GM18870 (cell line): Measurements from ENCODE around the gene RB1.
"Not testable (repeated sequence)": the region's sequence is repeated elsewhere in the genome, so short reads cannot be mapped to it uniquely, and the experiment has no call there.

Source experiments
- ATAC-seq: cut with Tn5 transposase; IDR thresholded peaks from one replicate; pipeline ENCODE4 v1.9.1; 2021; ENCODE audit warnings: moderate library complexity; ENCODE audit not compliant: unreplicated experiment

Gene RB1

DNA sequence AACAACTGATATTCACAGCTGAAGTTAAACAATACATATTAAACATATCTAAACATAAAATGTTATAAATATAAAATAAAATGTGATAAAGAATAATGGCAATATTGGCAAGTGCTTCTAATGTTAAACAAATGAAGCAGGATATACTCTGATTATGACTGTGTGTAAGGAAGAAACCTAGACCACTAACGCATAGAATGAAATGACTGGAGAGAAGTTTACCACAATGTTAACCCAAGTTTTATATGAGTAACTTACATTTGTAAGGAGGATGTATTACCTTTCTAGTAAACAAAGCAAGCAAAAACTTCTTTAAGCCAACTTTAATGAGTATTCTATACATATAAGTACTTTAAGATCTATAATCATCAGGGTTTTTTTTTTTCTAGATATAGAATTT, 43.0 kb downstream of the RB1 start:
- no peak for ATAC-seq

DNA sequence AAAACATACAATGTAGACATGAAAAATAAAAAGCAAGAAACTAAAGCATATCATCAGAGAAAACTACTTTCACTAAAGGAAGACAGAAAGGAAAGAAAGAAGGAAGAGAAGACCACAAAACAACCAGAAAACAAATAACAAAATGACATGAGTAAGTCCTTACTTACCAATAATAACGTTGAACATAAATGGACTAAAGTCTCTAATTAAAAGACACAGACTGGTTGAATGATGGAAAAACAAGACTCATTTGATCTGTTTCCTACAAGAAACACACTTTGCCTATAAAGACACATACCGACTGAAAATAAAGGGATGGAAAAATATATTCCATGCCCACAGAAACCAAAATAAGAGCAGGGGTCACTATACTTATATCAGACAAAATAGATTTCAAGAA, 46.0 kb downstream of the RB1 start:
- ATAC-seq = no peak

GRCh38 chr13:48353590-48353989, 50.0 kb downstream of the RB1 start:
- ATAC-seq = no peak

DNA sequence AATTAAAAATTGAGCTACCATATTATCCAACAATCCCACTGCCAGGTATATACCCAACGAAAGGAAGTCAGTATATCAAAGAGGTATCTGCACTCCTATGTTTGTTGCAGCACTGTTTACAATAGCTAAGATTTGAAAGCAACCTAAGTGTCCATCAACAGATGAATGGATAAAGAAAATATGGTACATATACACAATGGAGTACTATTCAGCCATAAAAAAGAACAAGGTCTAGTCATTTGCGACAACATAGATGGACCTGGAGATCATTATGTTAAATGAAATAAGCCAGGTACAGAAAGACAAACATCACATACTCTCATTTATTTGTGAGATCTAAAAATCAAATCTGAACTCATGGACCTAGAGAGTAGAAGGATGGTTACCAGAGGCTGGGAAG, 52.0 kb downstream of the RB1 start:
- not testable (repeated sequence) for ATAC-seq

DNA sequence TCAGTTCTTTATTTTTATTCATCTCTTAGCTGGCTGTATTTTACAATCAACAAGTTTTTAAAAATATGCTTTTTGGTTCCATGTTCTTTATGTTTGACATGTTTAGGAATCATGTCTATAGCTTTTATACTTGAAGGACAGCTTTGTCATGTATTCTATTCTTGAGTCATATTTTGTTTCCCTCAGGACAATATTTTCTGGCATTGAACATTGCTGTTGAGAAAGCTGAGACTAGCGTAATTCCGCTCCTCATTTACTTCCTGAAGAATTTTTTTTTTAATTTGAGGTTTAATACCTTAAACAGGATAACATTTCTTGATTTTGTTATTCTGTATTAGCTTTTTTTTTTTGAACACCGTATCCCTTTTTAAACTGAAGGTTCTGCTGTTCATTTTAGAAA, 53.2 kb downstream of the RB1 start:
- ATAC-seq = no peak

DNA sequence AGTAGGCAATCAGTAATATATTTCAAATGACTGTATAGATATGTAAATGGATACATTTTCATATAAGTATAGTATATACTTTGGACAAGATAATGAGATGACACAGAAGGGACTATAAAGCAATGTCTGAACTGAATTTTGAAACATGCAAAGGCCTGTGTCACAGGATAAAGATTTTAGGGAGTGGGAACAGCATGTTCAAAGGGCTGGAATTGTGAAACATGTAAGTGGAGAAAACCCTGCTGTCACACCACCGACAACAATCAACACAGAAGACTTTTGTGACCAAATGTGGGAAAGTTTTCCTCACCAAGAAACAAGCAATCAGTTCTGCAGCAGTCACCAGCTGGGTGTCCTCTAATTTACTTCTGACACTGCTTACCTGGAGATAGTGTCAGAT, 66.4 kb downstream of the RB1 start:
- no peak for ATAC-seq

- ATAC-seq = no peak
Observed at GRCh38 chr13:48370815-48371214, 67.3 kb downstream of the RB1 start.

GRCh38 chr13:48377857-48378256, 74.3 kb downstream of the RB1 start:
- ATAC-seq = no peak

- ATAC-seq = no peak
Observed at GRCh38 chr13:48380581-48380980, 77.0 kb downstream of the RB1 start.

DNA sequence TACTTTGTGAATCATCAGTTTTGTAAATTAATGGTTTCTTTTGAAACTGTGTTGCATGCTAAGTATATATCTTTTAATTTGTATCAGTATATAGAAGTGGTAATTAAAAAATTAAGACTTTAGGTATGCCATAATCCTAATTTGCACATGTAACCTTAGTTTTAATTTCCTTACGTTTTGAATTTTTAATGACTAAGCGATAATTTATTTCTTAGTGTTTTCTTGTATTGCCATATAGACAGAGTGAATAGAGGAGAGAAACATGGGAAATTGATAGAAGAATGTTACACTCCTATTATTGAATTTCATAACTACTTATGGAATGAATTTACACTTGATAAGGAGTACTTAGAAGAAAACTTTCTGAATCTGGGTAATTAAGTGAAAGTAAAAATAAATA, 79.8 kb downstream of the RB1 start:
- ATAC-seq = no peak

- no peak for ATAC-seq
Observed at GRCh38 chr13:48386816-48387215, 83.3 kb downstream of the RB1 start.

DNA sequence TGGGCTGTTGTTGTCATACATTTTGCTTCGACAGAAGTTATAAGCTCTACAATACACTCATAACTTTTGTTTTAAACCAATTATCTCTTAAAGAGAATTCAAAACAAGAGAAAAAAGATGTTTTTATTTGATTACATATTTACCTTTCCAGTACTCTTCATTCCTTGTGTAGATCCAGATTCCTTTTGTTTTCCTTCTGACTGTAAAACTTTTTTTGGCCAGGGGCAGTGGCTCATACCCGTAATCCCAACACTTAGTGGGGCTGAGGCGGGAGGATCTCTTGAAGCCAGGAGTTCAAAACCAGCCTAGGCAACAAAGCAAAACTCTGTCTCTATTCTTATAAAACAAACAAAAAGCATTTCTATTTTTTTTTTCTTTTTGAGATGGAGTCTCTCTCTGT, 87.7 kb downstream of the RB1 start:
- ATAC-seq = no peak

DNA sequence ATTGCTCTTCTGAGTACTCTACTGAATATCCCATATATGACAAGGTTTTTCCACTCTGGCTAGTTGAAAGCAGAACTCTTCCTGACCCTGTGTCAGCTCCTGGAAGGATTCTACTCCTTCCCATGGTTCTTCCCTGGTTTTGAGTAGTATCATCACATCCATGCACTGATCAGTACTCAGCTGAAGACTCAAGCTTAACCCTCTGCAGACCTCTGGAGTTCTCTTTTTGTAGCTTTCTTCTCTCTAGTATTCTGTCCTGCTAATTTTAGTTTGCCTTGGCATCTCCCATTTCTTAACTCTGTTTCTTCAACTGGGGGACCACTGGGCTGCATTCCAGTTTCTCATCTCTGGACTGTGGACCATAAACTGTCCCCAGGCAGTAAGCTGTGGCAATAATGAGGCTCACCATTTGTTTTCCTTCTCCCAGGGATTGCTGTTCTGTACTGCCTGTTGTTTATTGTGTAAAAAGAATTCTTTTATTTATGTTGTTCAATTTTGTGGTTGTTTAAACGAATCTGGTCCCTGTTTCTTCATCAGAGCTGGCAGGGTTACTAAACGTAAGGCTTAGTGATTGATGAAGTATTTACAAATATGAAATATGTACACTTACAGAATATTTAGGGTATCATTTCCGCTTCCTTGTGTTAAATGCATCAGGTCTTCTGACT, 89.6 kb downstream of the RB1 start:
- ATAC-seq = no peak

DNA sequence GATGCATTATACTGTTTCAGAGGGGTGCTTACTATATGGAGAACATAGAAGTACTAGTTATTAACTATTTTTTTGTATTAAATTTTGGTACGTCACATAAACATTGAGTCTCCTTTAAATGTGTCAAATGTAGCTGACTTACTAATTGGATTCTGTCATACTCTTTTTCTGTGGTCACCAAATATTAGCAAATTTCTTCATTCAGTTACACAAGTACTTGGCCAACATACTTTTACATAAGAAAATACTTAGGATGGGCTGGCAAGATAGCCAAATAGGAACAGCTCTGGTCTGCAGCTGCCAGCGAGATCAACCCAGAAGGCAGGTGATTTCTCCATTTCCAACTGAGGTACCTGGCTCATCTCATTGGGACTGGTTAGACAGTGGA, 90.1 kb downstream of the RB1 start:
- ATAC-seq = no peak

GRCh38 chr13:48397744-48398143, 94.2 kb downstream of the RB1 start:
- no peak for ATAC-seq

- ATAC-seq = no peak
Observed at GRCh38 chr13:48398450-48399095, 95.0 kb downstream of the RB1 start.

DNA sequence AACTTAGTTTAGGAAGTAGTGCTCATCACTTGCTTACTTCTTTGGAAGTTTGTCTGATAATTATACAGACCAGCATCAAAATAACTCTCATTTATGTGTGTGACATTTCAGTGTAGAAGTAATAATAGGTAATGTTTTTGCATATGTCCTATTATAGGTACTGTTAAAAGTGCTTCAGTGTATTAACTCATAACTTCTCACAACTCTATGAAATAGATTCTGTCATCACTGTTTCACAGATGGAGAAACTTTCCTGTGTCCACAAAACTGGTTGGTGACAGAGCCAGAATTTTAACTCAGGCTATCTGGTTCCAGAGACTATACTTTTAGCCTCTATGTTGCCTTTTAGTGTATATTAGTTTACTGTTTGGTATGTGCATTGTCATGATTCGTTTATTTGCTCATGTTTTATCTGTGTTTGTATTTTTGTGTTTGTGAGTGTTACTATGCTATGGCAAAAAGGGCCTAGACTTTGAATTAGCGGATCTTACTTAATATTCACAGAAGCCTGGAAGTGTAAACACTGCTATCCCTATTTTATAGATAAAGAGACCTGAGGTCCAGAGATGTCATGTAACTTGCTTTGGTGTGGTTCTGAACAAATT, 96.6 kb downstream of the RB1 start:
- no peak for ATAC-seq

- ATAC-seq = peak; percentile 54
Observed at GRCh38 chr13:48400850-48401291, 97.3 kb downstream of the RB1 start.

DNA sequence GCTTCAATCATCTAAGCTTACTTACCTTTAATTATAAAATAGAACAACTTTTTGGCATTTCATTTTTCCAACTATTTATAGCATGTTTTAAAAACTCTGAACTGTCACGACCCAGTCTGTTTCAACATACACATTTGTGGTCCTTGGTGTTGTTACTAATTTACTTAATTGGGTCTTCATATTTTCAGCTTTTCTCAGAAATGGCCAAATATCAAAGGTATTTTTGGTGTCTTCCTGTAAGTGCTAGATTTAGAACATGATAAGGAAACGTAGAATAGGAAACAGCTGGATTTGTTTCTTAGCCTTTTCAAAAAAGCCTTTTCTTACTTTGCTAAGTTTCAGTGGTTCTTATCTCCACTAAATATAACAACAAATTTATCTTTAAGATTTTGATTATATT, 97.9 kb downstream of the RB1 start:
- ATAC-seq = no peak

GRCh38 chr13:48402325-48402932, 98.9 kb downstream of the RB1 start:
- ATAC-seq = no peak

- peak; percentile 51 for ATAC-seq
Observed at GRCh38 chr13:48403151-48403631, 99.6 kb downstream of the RB1 start.

- ATAC-seq = no peak
Observed at GRCh38 chr13:48403913-48404312, 100.4 kb downstream of the RB1 start.
